Measurements from ENCODE around the gene CSE1L.

GRCh38 chr20:49009899-49010631, 36.0 kb upstream of the CSE1L start:
- TF ChIP-seq POLR2A (IDR thresholded peaks at IDR 0.05) (no peak), POLR2AphosphoS5 (IDR thresholded peaks at IDR 0.05; ENCODE audit: insufficient read depth in 1 of 2, low read depth in 1 of 2) (no peak)
